ENCODE measurements around the gene GAS2L2. TPM values are rescaled to one million over a fixed set of nuclear protein-coding genes. Genes with fewer than 3 reads are reported as not detected.

Gene GAS2L2
- total RNA-seq, 1 donor, result not detected

- peak; percentile 84 for DNase-seq (ENCODE audit: low read depth)
- no peak overlapping the region for H3K4me3 ChIP-seq (ENCODE audit: low read depth, low read length)
- peak; percentile 89 for TF ChIP-seq CTCF (IDR thresholded peaks at IDR 0.05; ENCODE audit: insufficient read depth, low read length)
These were observed 5.5 kb downstream of the GAS2L2 start for GRCh38 chr17:35747540-35748017.

GRCh38 chr17:35745749-35746320 is 7.2 kb downstream of the GAS2L2 start:
- TF ChIP-seq CTCF (IDR thresholded peaks at IDR 0.05; ENCODE audit: insufficient read depth, low read length), result no peak
- no peak for DNase-seq (ENCODE audit: low read depth)
- no peak overlapping the region for H3K4me3 ChIP-seq (ENCODE audit: low read depth, low read length)

GRCh38 chr17:35745246-35745645 is 7.8 kb downstream of the GAS2L2 start:
- DNase-seq (ENCODE audit: low read depth), result no peak
- TF ChIP-seq CTCF (IDR thresholded peaks at IDR 0.05; ENCODE audit: insufficient read depth, low read length), result no peak
- no peak overlapping the region for H3K4me3 ChIP-seq (ENCODE audit: low read depth, low read length)

- no peak for TF ChIP-seq CTCF (IDR thresholded peaks at IDR 0.05; ENCODE audit: insufficient read depth, low read length)
These were observed 8.2 kb downstream of the GAS2L2 start for GRCh38 chr17:35744830-35745229.

GRCh38 chr17:35743626-35744328 is 9.3 kb downstream of the GAS2L2 start:
- peak; percentile 51 for DNase-seq (ENCODE audit: low read depth)

More at GRCh38 chr17:35744830-35745229, 8.2 kb downstream of the GAS2L2 start:
- H3K4me3 ChIP-seq (ENCODE audit: low read depth, low read length), result no peak overlapping the region
- no peak for DNase-seq (ENCODE audit: low read depth)

GRCh38 chr17:35742896-35743477 is 10.1 kb downstream of the GAS2L2 start:
- DNase-seq (ENCODE audit: low read depth), result no peak
- TF ChIP-seq CTCF (IDR thresholded peaks at IDR 0.05; ENCODE audit: insufficient read depth, low read length), result no peak
- no peak overlapping the region for H3K4me3 ChIP-seq (ENCODE audit: low read depth, low read length)

More at GRCh38 chr17:35743626-35744328, 9.3 kb downstream of the GAS2L2 start:
- no peak for TF ChIP-seq CTCF (IDR thresholded peaks at IDR 0.05; ENCODE audit: insufficient read depth, low read length)
- no peak overlapping the region for H3K4me3 ChIP-seq (ENCODE audit: low read depth, low read length)
